ENCODE results near the gene USP2. TPM values are rescaled to one million over a fixed set of nuclear protein-coding genes. Genes with fewer than 3 reads are reported as not detected.

USP2 gene
- total RNA-seq, 1 donor from 2014 or later = 5.1 TPM

DNA sequence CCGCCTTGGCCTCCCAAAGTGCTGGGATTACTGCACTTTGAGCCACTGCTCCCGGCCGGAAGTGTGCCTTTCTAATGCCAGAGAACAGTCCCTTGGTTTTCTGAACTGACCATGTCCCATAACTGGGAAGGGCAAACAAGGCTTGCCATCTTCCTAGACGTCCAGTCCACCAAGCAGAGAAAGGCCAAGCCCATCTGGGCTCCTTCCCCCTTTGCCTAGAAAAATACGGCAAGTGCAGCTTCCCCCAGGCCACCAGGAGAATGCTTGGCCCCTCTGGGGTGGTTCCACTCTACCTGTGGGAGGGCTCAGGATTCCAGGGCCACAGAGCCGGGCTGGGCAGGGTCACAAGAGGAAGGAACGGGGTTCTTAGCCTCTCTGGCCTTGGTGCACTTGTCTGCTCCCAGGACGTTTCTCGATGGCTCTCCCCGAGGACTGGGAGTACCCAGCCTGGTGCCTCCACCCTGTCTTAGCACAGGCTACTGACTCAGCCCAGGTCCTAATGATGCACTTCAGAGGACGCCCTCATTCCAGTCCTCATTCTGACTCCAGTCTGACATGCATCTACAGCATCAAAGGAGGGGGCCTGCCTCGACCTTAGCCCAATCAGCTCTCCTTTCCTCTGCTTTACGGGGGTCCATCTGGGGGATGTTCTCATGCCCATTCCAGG lies 1.2 kb downstream of the USP2 start:
- H3K27me3 ChIP-seq (ENCODE audit: low read depth) = no peaks in the 10 kb centered on the region
- no peak overlapping the region for H3K27ac ChIP-seq
- no peak overlapping the region for H3K4me3 ChIP-seq
- no peak for ATAC-seq
- intact Hi-C loops (cut with DNase I) = no loop called here
- H3K9me3 ChIP-seq = no peaks in the 10 kb centered on the region
- H3K4me1 ChIP-seq = peaks cover 31% of the 10 kb centered on the region
- TF ChIP-seq, protein P1, sequence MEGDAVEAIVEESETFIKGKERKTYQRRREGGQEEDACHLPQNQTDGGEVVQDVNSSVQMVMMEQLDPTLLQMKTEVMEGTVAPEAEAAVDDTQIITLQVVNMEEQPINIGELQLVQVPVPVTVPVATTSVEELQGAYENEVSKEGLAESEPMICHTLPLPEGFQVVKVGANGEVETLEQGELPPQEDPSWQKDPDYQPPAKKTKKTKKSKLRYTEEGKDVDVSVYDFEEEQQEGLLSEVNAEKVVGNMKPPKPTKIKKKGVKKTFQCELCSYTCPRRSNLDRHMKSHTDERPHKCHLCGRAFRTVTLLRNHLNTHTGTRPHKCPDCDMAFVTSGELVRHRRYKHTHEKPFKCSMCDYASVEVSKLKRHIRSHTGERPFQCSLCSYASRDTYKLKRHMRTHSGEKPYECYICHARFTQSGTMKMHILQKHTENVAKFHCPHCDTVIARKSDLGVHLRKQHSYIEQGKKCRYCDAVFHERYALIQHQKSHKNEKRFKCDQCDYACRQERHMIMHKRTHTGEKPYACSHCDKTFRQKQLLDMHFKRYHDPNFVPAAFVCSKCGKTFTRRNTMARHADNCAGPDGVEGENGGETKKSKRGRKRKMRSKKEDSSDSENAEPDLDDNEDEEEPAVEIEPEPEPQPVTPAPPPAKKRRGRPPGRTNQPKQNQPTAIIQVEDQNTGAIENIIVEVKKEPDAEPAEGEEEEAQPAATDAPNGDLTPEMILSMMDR (IDR thresholded peaks at IDR 0.05) = no peak
- no peak for DNase-seq
- no peaks in the 10 kb centered on the region for H3K36me3 ChIP-seq

DNA sequence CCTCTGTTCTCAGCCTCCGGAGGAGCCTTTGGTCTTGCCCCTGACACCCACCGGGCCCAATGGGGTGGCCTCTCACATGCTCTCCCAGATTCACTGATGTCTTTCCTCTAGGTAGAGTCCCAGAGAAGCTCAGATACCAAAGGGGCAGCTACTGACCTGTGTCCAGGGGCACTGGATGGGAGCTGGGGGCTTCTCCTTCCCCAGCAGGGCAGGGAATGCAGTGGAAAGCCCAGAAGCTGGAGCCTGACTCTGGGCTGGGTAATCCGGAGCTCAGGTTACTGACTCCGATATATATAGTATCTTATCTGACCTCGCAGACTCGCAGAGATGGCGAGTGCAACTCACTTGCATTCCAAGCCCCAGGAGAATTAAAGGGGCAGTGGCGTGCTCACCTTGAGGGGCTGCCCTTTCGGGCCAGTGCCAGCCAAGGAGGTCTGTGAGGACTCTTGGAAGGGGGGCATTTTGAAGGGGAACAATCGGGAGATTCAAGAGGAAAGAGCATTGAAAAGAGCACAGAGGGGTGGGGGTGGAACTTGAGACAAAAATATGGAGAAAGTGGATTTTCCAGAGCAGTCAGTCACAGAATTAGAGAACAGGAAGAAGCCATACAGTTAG lies 2.5 kb downstream of the USP2 start:
- intact Hi-C loops (cut with DNase I) = no loop called here
- ATAC-seq (no peak), DNase-seq (no peak)
- Histone ChIP-seq H3K4me1 (peaks cover 42% of the 10 kb centered on the region), H3K27me3 (ENCODE audit: low read depth) (no peaks in the 10 kb centered on the region), H3K27ac (no peak overlapping the region), H3K9me3 (no peaks in the 10 kb centered on the region), H3K4me3 (no peak overlapping the region), H3K36me3 (no peaks in the 10 kb centered on the region)
- TF ChIP-seq, protein P1 (IDR thresholded peaks at IDR 0.05) = no peak

- ATAC-seq (no peak), DNase-seq (no peak)
- H3K27me3 ChIP-seq (ENCODE audit: low read depth) = no peaks in the 10 kb centered on the region
- intact Hi-C loops (cut with DNase I) = no loop called here
- H3K36me3 ChIP-seq = no peaks in the 10 kb centered on the region
- no peak overlapping the region for H3K27ac ChIP-seq
- peaks cover 47% of the 10 kb centered on the region for H3K4me1 ChIP-seq
- no peaks in the 10 kb centered on the region for H3K9me3 ChIP-seq
- no peak overlapping the region for H3K4me3 ChIP-seq
- TF ChIP-seq, protein P1 (IDR thresholded peaks at IDR 0.05) = no peak
Measured at GRCh38 chr11:119377961-119378667, 3.4 kb downstream of the USP2 start.

DNA sequence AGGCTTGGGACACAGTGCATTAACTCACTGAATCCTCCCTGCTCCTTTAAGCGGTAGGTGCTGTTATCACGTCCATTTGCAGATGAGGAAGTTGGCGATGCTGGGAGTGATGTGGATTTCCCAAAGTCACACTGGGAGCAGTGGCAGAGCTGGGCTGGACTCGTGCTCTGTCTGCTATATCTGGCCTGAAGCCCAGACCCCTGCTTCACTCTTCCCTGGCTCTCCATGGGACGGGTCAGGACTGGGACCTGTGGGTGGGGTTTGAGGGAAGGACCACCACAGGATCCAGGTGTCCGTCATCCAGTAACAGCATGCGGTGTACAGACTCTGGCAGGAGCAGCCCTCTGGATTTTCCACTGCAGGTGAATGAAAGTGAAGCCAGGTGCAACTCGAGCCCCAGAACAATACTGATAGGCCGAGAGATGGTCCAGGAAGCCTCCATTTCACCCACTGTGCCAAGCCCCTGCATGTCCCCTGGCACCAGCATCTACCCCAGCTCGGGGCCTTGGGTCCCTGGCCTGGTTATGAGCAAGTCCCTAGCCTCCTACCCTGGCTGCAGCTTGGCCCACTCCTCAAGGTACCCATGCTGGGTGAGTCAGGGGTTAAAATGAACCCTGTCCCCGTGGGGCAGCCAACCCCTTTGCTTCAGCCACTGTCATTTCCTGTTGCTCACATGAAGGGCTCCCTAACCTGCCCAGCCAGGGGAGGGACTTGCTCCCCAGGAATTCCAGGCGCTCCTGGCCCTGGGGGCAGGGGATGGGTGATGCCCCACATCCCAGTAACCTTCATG lies 4.2 kb downstream of the USP2 start:
- DNase-seq (no peak), ATAC-seq (no peak)
- Histone ChIP-seq H3K27ac (no peak overlapping the region), H3K36me3 (no peaks in the 10 kb centered on the region), H3K27me3 (ENCODE audit: low read depth) (no peaks in the 10 kb centered on the region), H3K9me3 (no peaks in the 10 kb centered on the region), H3K4me3 (no peak overlapping the region), H3K4me1 (peaks cover 46% of the 10 kb centered on the region)
- TF ChIP-seq, protein P1 (IDR thresholded peaks at IDR 0.05) = no peak
- intact Hi-C loops (cut with DNase I) = no loop called here

- Histone ChIP-seq H3K27me3 (ENCODE audit: low read depth) (no peaks in the 10 kb centered on the region), H3K4me3 (no peak overlapping the region), H3K27ac (peak overlapping the region; percentile 22), H3K4me1 (peaks cover 39% of the 10 kb centered on the region), H3K9me3 (no peaks in the 10 kb centered on the region), H3K36me3 (no peaks in the 10 kb centered on the region)
- intact Hi-C loops (cut with DNase I) = no loop called here
- DNase-seq = peak; percentile 77
- peak; percentile 48 to 59 for ATAC-seq
- TF ChIP-seq, protein P1 (IDR thresholded peaks at IDR 0.05) = no peak
Measured at GRCh38 chr11:119376197-119376847, 5.2 kb downstream of the USP2 start.
